HFFc6 (cell line): Measurements from ENCODE around the gene PRR12. TPM values are rescaled to one million over a fixed set of nuclear protein-coding genes. Genes with fewer than 3 reads are reported as not detected.
A peak's percentile ranks its signal among the peaks of the same experiment; 100 is the strongest.

ENCODE experiments used
- DNase-seq: peaks from one replicate; pipeline ENCODE4 v3.0.0-alpha.2; 2018
- H3K27ac Mint-ChIP-seq: 2 replicates; pipeline ENCODE4 v1.8.0; 2020; ENCODE audit warnings: mild to moderate bottlenecking, mixed read lengths
- H3K27me3 Mint-ChIP-seq: 2 replicates; pipeline ENCODE4 v1.8.0; 2021; ENCODE audit warnings: mild to moderate bottlenecking, moderate library complexity, mixed read lengths; ENCODE audit not compliant: insufficient read depth
- H3K36me3 Mint-ChIP-seq: 2 replicates; pipeline ENCODE4 v1.8.0; 2021; ENCODE audit warnings: low read depth, mixed read lengths
- H3K4me1 Mint-ChIP-seq: 2 replicates; pipeline ENCODE4 v1.8.0; 2020; ENCODE audit warnings: low read depth, mixed read lengths
- H3K4me3 Mint-ChIP-seq: 2 replicates; pipeline ENCODE4 v1.8.0; 2020; ENCODE audit warnings: mild to moderate bottlenecking, moderate library complexity, mixed read lengths
- H3K9me3 Mint-ChIP-seq: 2 replicates; pipeline ENCODE4 v1.8.0; 2020; ENCODE audit warnings: mild to moderate bottlenecking, mixed read lengths
- total RNA-seq, 6 experiments: library from RNA; stranded (reverse); fragmentation: NEBNext Ultra II Directional; extraction: Animal tissue kit (Norgen Biotek cat#: 25700); gene quantifications; 2 replicates in 1 of 6; 3 replicates in 5 of 6; pipeline ENCODE4 v1.2.3, GENCODE V29; 2021
- TF ChIP-seq, protein P1 (sequence below): fragments of 200-600 bp; sonication (generic); IDR thresholded peaks from 2 replicates; pipeline ENCODE4 v1.5.0; 2021; ENCODE audit warnings: antibody characterized with exemption, mild to moderate bottlenecking

Gene PRR12
- total RNA-seq, 6 experiments from 2014 or later: 23.3 to 26.2 (median 24.3) TPM

- H3K36me3 Mint-ChIP-seq: peaks cover 9% of the 10 kb centered on the region; the same call in 1 of the 2 replicates
- H3K27ac Mint-ChIP-seq: peak overlapping the region; percentile 85
- DNase-seq: no peak
- peaks cover 11% of the 10 kb centered on the region for H3K27me3 Mint-ChIP-seq
- H3K4me3 Mint-ChIP-seq: peak overlapping the region; percentile 93
- TF ChIP-seq, protein P1, sequence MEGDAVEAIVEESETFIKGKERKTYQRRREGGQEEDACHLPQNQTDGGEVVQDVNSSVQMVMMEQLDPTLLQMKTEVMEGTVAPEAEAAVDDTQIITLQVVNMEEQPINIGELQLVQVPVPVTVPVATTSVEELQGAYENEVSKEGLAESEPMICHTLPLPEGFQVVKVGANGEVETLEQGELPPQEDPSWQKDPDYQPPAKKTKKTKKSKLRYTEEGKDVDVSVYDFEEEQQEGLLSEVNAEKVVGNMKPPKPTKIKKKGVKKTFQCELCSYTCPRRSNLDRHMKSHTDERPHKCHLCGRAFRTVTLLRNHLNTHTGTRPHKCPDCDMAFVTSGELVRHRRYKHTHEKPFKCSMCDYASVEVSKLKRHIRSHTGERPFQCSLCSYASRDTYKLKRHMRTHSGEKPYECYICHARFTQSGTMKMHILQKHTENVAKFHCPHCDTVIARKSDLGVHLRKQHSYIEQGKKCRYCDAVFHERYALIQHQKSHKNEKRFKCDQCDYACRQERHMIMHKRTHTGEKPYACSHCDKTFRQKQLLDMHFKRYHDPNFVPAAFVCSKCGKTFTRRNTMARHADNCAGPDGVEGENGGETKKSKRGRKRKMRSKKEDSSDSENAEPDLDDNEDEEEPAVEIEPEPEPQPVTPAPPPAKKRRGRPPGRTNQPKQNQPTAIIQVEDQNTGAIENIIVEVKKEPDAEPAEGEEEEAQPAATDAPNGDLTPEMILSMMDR: no peak
- no peaks in the 10 kb centered on the region for H3K9me3 Mint-ChIP-seq
- peaks cover 22% of the 10 kb centered on the region for H3K4me1 Mint-ChIP-seq
Measured at GRCh38 chr19:49665036-49665350, 74.0 kb downstream of the PRR12 start.

DNA sequence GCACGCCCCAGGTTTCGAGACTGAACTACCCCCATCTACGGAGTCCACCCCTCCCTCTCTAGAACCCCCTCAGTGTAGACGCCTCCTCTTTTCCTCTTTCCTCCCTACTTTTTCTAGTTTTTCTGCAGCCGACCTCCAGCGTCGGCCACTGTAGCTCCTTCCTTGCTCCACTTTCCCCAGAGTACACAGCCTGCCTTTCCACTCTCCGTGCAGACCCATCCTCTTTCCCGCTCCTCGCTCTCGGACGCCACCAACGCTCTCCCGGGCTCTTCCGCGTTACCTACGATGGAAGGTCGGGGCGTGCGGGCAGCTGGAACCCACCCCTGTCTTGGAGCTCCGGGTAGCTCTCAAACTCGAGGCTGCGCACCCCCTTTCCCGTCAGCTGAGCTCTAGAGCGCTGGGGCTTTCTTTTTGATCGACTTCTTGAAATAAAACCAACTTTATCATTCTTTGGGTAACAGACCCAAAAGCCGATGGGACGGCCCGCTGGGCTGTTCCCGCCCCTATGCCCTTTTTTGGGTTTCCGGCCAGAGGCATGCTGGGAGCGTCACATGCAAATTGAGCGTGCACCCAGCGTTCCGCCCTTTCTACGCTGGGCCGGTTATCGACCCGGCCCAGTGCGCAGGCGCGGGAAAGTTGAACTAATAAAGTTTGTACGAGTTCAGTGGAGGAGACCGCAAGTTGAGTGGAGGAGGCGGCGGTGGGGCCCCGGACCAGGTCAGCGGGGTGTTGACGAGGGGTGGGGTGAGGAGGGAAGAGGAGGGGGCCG lies 74.6 kb downstream of the PRR12 start, which contains the start of the genes BCL2L12 and IRF3:
TSS of gene BCL2L12 (plus strand) at position 583 of the 769 bp plus-strand sequence. CDS start 760 bp downstream, outside the sequence.
TSS of gene IRF3 (minus strand) at position 507 of the 769 bp plus-strand sequence. CDS start 1,019 bp downstream, outside the sequence.
- peaks cover 22% of the 10 kb centered on the region for H3K4me1 Mint-ChIP-seq
- H3K4me3 Mint-ChIP-seq: peak within 1 kb of the TSS; percentile 93
- peaks cover 11% of the 10 kb centered on the region for H3K27me3 Mint-ChIP-seq
- DNase-seq: peak; percentile 96
- peaks cover 4% of the 10 kb centered on the region; the same call in 1 of the 2 replicates for H3K36me3 Mint-ChIP-seq
- H3K9me3 Mint-ChIP-seq: no peaks in the 10 kb centered on the region
- peak within 1 kb of the TSS; percentile 85 for H3K27ac Mint-ChIP-seq
- TF ChIP-seq, protein P1: no peak

DNA sequence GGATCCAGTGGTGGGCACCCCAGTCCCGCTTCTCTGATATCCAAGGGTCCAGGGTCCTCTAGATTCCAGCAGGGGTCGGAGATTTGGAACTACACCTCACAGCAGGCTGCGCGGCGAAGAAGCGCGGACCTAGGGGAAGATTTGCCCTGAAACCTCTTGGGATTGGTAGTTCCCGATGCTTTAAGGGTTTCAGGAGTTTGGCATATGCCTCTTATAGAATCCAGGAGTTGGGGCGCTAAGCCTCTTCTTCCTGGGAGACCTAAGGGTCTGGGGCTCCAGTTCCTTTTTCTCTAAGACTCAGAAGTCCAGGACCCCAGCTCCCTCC lies 75.1 kb downstream of the PRR12 start:
- Mint-ChIP-seq H3K36me3 (peaks cover 4% of the 10 kb centered on the region; the same call in 1 of the 2 replicates), H3K9me3 (no peaks in the 10 kb centered on the region), H3K27me3 (peaks cover 11% of the 10 kb centered on the region), H3K4me3 (peak overlapping the region; percentile 93), H3K4me1 (peaks cover 22% of the 10 kb centered on the region), H3K27ac (peak overlapping the region; percentile 85)
- DNase-seq: no peak
- TF ChIP-seq, protein P1: peak; percentile 14; the same call in 1 of the 2 replicates

- TF ChIP-seq, protein P1: no peak
- Mint-ChIP-seq H3K9me3 (no peaks in the 10 kb centered on the region), H3K4me3 (peak overlapping the region; percentile 93), H3K27me3 (peaks cover 11% of the 10 kb centered on the region), H3K36me3 (peaks cover 4% of the 10 kb centered on the region; the same call in 1 of the 2 replicates), H3K27ac (peak overlapping the region; percentile 12; the same call in 1 of the 2 replicates), H3K4me1 (peaks cover 27% of the 10 kb centered on the region)
- DNase-seq: no peak
Measured at GRCh38 chr19:49667473-49667872, 76.5 kb downstream of the PRR12 start.

GRCh38 chr19:49669516-49669915 lies 78.5 kb downstream of the PRR12 start:
- H3K4me1 Mint-ChIP-seq: peaks cover 19% of the 10 kb centered on the region
- no peak for DNase-seq

More at GRCh38 chr19:49669516-49669915, 78.5 kb downstream of the PRR12 start:
- H3K9me3 Mint-ChIP-seq: no peaks in the 10 kb centered on the region
- H3K27me3 Mint-ChIP-seq: peaks cover 8% of the 10 kb centered on the region
- no peak overlapping the region for H3K4me3 Mint-ChIP-seq
- TF ChIP-seq, protein P1: no peak
- H3K36me3 Mint-ChIP-seq: peaks cover 4% of the 10 kb centered on the region; the same call in 1 of the 2 replicates
- no peak overlapping the region for H3K27ac Mint-ChIP-seq
